Parietal lobe (tissue), 1 donor: Measurements from ENCODE around the gene CYLC1. TPM values are rescaled to one million over a fixed set of nuclear protein-coding genes. Genes with fewer than 3 reads are reported as not detected.

Experiments used
- total RNA-seq: library from RNA; depleted of rRNA; stranded (reverse); fragments of >200 nt; gene quantifications from one replicate; pipeline ENCODE4 v1.2.3, GENCODE V29; 2014

CYLC1 gene, protein sequence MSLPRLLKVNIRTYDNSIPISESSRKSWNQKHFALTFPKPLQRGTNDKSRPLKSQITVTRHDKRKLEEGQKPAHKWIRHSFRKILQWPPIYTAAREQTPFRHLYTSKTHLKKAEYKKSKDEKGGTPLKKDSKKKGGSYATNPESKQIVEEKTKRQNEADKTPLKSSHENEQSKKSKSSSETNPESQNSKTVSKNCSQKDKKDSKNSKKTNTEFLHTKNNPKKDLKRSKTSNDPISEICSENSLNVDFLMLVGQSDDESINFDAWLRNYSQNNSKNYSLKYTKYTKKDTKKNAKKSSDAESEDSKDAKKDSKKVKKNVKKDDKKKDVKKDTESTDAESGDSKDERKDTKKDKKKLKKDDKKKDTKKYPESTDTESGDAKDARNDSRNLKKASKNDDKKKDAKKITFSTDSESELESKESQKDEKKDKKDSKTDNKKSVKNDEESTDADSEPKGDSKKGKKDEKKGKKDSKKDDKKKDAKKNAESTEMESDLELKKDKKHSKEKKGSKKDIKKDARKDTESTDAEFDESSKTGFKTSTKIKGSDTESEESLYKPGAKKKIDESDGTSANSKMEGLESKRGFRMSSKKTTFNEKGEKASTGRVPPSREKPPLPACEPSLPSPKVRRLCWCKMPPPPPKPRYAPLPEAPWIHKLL
- not detected for total RNA-seq

DNA sequence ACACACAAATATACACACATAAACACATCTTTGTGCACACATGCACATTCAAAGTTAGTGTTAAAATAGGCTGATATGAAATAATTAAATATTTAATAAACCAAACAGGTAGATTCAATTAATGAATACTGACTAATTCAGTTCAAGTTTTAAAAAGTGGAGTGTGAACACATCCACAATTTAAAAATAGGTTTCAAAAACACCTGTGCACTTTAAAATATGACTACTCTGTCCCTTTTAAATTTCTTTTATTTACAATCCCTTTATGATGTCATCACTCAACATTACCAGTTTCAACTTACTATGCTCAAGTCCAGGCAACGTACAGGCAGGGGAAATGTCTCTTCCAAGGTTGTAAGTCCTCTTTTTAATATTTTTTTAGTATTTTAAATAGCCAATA is at the start of gene CYLC1:
Gene CYLC1, plus strand, starts transcription at position 301 of the 400 bp plus-strand sequence. Its CDS starts 37 bp downstream, at position 338.

